Fibroblast of lung (primary cell): Measurements from ENCODE around the gene PSMA7. TPM values are rescaled to one million over a fixed set of nuclear protein-coding genes. Genes with fewer than 3 reads are reported as not detected.
A peak's percentile ranks its signal among the peaks of the same experiment; 100 is the strongest.

Experiments used
- DNase-seq, 2 donors: peaks; one replicate each; pipeline versions ENCODE4 v3.0.0 to v3.0.0-alpha.2; 2010; ENCODE audit warnings: low read depth in 2 of 2
- H2AFZ ChIP-seq: 2 replicates; pipeline ENCODE4 v1.5.1; 2012; ENCODE audit warnings: low read length, control low read depth, inconsistent platforms
- H3K27ac ChIP-seq: 2 replicates; pipeline ENCODE4 v1.5.1; 2011; ENCODE audit warnings: low read length, control low read depth; ENCODE audit not compliant: insufficient read depth
- H3K27me3 ChIP-seq: 2 replicates; pipeline ENCODE4 v1.5.1; 2011; ENCODE audit warnings: mild to moderate bottlenecking, low read length; ENCODE audit not compliant: control insufficient read depth, insufficient read depth
- H3K36me3 ChIP-seq: 2 replicates; pipeline ENCODE4 v1.5.1; 2011; ENCODE audit warnings: low read length; ENCODE audit not compliant: control insufficient read depth, insufficient read depth
- H3K4me1 ChIP-seq: 2 replicates; pipeline ENCODE4 v1.5.1; 2011; ENCODE audit warnings: low read length; ENCODE audit not compliant: control insufficient read depth, insufficient read depth; ENCODE audit errors: extremely low read depth
- H3K4me2 ChIP-seq: 2 replicates; pipeline ENCODE4 v1.5.1; 2011; ENCODE audit warnings: low read length, control low read depth; ENCODE audit not compliant: insufficient read depth; ENCODE audit errors: extremely low read depth
- H3K4me3 ChIP-seq, 4 experiments: fragments of 200-600 bp in 1 of 4; sonication (generic) in 1 of 4; replicated peaks in 1 of 4; 2 replicates each; pipeline ENCODE4 v1.5.1; 2011 to 2016; ENCODE audit warnings: low read length in 4 of 4, low read depth in 3 of 4, mild to moderate bottlenecking in 3 of 4, control low read depth in 2 of 4, inconsistent platforms in 1 of 4, mixed read lengths in 1 of 4; ENCODE audit not compliant: insufficient read depth in 1 of 4; ENCODE audit errors: control extremely low read depth in 1 of 4
- H3K79me2 ChIP-seq: 2 replicates; pipeline ENCODE4 v1.5.1; 2012; ENCODE audit warnings: mild to moderate bottlenecking, low read length, inconsistent platforms; ENCODE audit not compliant: control insufficient read depth, insufficient read depth
- H3K9ac ChIP-seq: 2 replicates; pipeline ENCODE4 v1.5.1; 2011; ENCODE audit warnings: mild to moderate bottlenecking, low read length, control low read depth; ENCODE audit not compliant: insufficient read depth
- H3K9me3 ChIP-seq: 2 replicates; pipeline ENCODE4 v1.5.1; 2012; ENCODE audit warnings: low read depth, low read length; ENCODE audit not compliant: control insufficient read depth, insufficient read depth
- H4K20me1 ChIP-seq: 2 replicates; pipeline ENCODE4 v1.5.1; 2011; ENCODE audit warnings: low read length; ENCODE audit not compliant: control insufficient read depth, insufficient read depth; ENCODE audit errors: extremely low read depth
- EZH2 ChIP-seq: IDR thresholded peaks from 2 replicates; pipeline ENCODE4 v1.5.1; 2012; ENCODE audit warnings: low read length, control low read depth, mild to moderate bottlenecking; ENCODE audit errors: missing control alignments
- polyA plus RNA-seq, 2 donors: library from polyadenylated mRNA; depleted of rRNA in 1 of 2; stranded (reverse) in 1 of 2; unstranded in 1 of 2; fragments of >200 nt; gene quantifications; 2 replicates each; pipeline ENCODE4 v1.2.1, GENCODE V29; 2011 to 2012; ENCODE audit warnings: missing spikeins in 1 of 2
- total RNA-seq: library from RNA; depleted of rRNA; stranded (reverse); fragments of >200 nt; gene quantifications from 2 replicates; pipeline ENCODE4 v1.2.1, GENCODE V29; 2014
- TF ChIP-seq, protein P1 (sequence below), 2 donors: IDR thresholded peaks in 1 of 2; conservative IDR thresholded peaks in 1 of 2; 1 replicate in 1 of 2; 2 replicates in 1 of 2; pipeline ENCODE4 v1.5.1; 2011 to 2012; ENCODE audit warnings: low read length in 2 of 2, control low read depth in 1 of 2, inconsistent platforms in 1 of 2, low read depth in 1 of 2, mild to moderate bottlenecking in 1 of 2

The PSMA7 gene
- total and polyA plus RNA-seq, 2 donors (not counting 1 experiment from before 2014, with no cell fraction given) = 234 to 342 TPM

DNA sequence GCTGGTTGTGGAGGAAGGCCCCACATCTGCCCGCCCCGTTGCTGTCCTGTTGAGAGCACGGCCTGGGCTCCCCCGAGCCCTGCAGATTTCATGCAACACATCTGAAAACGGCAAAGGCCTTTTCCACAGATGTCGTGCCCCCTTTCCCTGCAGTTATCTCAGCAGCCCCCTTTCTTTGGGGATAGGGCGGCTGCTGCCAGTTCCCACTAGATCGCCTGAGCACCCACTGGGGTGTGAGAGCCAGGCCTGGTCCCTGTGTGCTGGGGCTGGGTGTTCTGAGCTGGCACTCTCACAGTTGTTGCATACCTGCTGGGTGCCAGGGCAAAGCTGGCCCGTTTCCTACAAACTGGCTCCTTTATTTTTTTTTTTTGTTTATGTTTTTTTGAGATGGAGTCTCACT lies 27.3 kb upstream of the PSMA7 start:
- Histone ChIP-seq H3K4me2 (no peak overlapping the region), H2AFZ (no peak overlapping the region), H4K20me1 (no peaks in the 10 kb centered on the region), H3K27me3 (no peaks in the 10 kb centered on the region), H3K27ac (no peak overlapping the region), H3K36me3 (peaks cover 7% of the 10 kb centered on the region), H3K4me3 (no peak overlapping the region), H3K4me1 (peaks cover 4% of the 10 kb centered on the region), H3K9me3 (no peaks in the 10 kb centered on the region), H3K9ac (no peak overlapping the region), H3K79me2 (no peaks in the 10 kb centered on the region)
- no peak for DNase-seq
- no peak for TF ChIP-seq EZH2
- TF ChIP-seq, protein P1, sequence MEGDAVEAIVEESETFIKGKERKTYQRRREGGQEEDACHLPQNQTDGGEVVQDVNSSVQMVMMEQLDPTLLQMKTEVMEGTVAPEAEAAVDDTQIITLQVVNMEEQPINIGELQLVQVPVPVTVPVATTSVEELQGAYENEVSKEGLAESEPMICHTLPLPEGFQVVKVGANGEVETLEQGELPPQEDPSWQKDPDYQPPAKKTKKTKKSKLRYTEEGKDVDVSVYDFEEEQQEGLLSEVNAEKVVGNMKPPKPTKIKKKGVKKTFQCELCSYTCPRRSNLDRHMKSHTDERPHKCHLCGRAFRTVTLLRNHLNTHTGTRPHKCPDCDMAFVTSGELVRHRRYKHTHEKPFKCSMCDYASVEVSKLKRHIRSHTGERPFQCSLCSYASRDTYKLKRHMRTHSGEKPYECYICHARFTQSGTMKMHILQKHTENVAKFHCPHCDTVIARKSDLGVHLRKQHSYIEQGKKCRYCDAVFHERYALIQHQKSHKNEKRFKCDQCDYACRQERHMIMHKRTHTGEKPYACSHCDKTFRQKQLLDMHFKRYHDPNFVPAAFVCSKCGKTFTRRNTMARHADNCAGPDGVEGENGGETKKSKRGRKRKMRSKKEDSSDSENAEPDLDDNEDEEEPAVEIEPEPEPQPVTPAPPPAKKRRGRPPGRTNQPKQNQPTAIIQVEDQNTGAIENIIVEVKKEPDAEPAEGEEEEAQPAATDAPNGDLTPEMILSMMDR (conservative IDR thresholded peaks at IDR 0.05 in 1 of 2, IDR thresholded peaks at IDR 0.05 in 1 of 2; ENCODE audit: low read depth in 1 of 2, low read length in 2 of 2) = no peak

DNA sequence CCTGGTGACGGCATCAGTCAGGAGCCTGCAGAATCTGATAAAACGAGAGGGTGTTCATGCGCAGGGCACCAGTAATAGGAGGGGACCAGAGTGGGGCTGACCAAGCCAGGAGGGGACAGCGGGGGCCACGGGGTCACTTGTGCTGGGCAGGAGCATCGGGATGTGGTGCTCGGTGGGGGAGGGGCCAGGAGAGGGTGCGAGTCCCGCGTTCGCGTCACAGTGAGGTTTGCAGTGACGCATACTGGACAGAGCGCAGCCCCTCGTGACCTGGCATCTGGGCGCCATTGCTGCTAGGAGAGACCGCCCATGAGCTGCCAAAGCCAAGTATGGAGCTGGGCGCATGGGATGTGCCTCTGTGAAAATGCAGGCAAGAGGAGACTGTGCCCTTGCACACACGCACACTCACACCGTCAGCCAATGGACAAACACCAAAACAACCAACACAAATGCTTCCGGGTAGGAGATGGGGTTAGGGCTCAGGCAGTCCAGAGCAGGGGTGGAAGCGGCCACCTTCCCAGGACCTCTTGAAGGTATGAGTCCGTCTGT lies 25.8 kb upstream of the PSMA7 start:
- DNase-seq = peak in 1 of 2 donors; percentile 35
- H3K79me2 ChIP-seq = no peaks in the 10 kb centered on the region
- H3K36me3 ChIP-seq = peaks cover 17% of the 10 kb centered on the region

DNA sequence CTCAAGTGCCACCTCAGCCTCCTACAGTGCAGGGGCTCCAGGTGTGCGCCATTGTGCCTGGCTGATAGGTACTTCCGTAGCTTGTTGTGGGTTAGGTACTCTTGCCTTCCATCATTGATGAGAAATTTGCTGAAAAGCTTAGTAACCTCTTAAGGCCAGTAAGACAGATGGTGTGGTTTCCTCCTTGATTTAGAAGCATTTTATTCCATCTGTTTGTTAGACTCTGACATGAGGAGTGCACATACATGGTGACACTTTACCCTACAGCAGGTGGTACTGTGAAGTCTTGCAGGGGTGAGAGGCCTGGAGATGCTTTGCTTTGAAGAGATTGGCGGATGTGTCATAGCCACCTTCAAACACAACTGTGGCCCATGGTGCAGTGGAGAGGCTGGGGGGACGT lies 24.9 kb upstream of the PSMA7 start:
- H3K27me3 ChIP-seq = no peaks in the 10 kb centered on the region
- H3K9me3 ChIP-seq = no peaks in the 10 kb centered on the region
- no peaks in the 10 kb centered on the region for H4K20me1 ChIP-seq
- no peak overlapping the region for H2AFZ ChIP-seq
- peaks cover 18% of the 10 kb centered on the region for H3K36me3 ChIP-seq
- H3K4me3 ChIP-seq = no peak overlapping the region
- no peak overlapping the region for H3K27ac ChIP-seq
- no peak overlapping the region for H3K9ac ChIP-seq
- peaks cover 4% of the 10 kb centered on the region for H3K4me1 ChIP-seq
- DNase-seq = no peak
- TF ChIP-seq, protein P1 (conservative IDR thresholded peaks at IDR 0.05 in 1 of 2, IDR thresholded peaks at IDR 0.05 in 1 of 2; ENCODE audit: low read depth in 1 of 2, low read length in 2 of 2) = no peak
- no peak for TF ChIP-seq EZH2
- H3K79me2 ChIP-seq = no peaks in the 10 kb centered on the region
- no peak overlapping the region for H3K4me2 ChIP-seq

More for the DNA sequence above, 25.8 kb upstream of the PSMA7 start:
- H3K4me2 ChIP-seq = no peak overlapping the region
- H3K4me1 ChIP-seq = peaks cover 4% of the 10 kb centered on the region
- H3K27me3 ChIP-seq = no peaks in the 10 kb centered on the region
- H4K20me1 ChIP-seq = no peaks in the 10 kb centered on the region
- no peak overlapping the region for H3K27ac ChIP-seq
- TF ChIP-seq, protein P1 (conservative IDR thresholded peaks at IDR 0.05 in 1 of 2, IDR thresholded peaks at IDR 0.05 in 1 of 2; ENCODE audit: low read depth in 1 of 2, low read length in 2 of 2) = no peak
- no peak for TF ChIP-seq EZH2
- no peak overlapping the region for H3K9ac ChIP-seq
- no peaks in the 10 kb centered on the region for H3K9me3 ChIP-seq
- H2AFZ ChIP-seq = no peak overlapping the region
- H3K4me3 ChIP-seq = no peak overlapping the region
